SU-DHL-6 (cell line): ENCODE measurements around the gene HSD17B7.

Experiments
- CTCF ChIP-seq: fragments of 200-600 bp; sonication (generic); IDR thresholded peaks from one replicate; pipeline ENCODE4 v1.5.1; 2017; ENCODE audit warnings: antibody characterized with exemption, mild to moderate bottlenecking, low read length, moderate library complexity; ENCODE audit not compliant: insufficient read depth, poor library complexity, severe bottlenecking
- EZH2phosphoT487 ChIP-seq: fragments of 200-600 bp; sonication (generic), shearing (Covaris generic); conservative IDR thresholded peaks from 2 replicates; pipeline ENCODE4 v1.6.1; 2018; ENCODE audit warnings: mild to moderate bottlenecking, antibody characterized with exemption, low read length, moderate library complexity, mixed read lengths

- TF ChIP-seq CTCF (no peak), EZH2phosphoT487 (no peak)
Observed at GRCh38 chr1:162753998-162754585, 36.4 kb upstream of the HSD17B7 start.
